ENCODE measurements around the gene AVPR2.

DNA sequence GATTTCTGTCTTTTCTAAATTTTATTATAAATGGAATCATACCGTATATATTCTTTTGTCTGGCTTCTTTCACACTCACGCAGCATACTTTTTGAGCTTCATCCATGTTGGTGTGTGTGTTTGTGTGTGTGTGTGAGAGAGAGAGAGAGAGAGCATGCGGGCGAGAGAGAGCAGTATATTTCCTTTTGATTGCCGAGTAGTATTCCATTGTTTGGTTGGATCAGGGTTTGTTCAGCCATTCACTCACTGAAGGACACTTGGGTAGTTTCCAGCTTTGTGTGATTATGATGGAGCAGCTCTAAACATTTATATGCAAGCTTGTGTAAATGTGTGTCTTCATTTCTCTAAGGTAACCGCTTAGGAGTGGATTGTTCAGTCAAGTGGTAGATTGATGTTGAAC, 15.3 kb upstream of the AVPR2 start:
- TF ChIP-seq REST (IDR thresholded peaks at IDR 0.05; ENCODE audit: insufficient read depth in 1 of 2, low read depth in 2 of 2, low read length in 1 of 2) (no peak), TCF7L2 (IDR thresholded peaks at IDR 0.05; ENCODE audit: low read depth, low read length) (no peak), POLR2AphosphoS5 (IDR thresholded peaks at IDR 0.05; ENCODE audit: low read depth, low read length) (no peak), SIN3A (IDR thresholded peaks at IDR 0.05; ENCODE audit: borderline replicate concordance, insufficient read depth, low read depth, low read length) (no peak)
- TF ChIP-seq, protein P1, sequence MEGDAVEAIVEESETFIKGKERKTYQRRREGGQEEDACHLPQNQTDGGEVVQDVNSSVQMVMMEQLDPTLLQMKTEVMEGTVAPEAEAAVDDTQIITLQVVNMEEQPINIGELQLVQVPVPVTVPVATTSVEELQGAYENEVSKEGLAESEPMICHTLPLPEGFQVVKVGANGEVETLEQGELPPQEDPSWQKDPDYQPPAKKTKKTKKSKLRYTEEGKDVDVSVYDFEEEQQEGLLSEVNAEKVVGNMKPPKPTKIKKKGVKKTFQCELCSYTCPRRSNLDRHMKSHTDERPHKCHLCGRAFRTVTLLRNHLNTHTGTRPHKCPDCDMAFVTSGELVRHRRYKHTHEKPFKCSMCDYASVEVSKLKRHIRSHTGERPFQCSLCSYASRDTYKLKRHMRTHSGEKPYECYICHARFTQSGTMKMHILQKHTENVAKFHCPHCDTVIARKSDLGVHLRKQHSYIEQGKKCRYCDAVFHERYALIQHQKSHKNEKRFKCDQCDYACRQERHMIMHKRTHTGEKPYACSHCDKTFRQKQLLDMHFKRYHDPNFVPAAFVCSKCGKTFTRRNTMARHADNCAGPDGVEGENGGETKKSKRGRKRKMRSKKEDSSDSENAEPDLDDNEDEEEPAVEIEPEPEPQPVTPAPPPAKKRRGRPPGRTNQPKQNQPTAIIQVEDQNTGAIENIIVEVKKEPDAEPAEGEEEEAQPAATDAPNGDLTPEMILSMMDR (IDR thresholded peaks at IDR 0.05), result no peak
